Measurements from ENCODE around the gene YWHAB. TPM values are rescaled to one million over a fixed set of nuclear protein-coding genes. Genes with fewer than 3 reads are reported as not detected.

YWHAB gene
- total and polyA plus RNA-seq, 11 donors, result 32.2 to 160 (median 120) TPM

DNA sequence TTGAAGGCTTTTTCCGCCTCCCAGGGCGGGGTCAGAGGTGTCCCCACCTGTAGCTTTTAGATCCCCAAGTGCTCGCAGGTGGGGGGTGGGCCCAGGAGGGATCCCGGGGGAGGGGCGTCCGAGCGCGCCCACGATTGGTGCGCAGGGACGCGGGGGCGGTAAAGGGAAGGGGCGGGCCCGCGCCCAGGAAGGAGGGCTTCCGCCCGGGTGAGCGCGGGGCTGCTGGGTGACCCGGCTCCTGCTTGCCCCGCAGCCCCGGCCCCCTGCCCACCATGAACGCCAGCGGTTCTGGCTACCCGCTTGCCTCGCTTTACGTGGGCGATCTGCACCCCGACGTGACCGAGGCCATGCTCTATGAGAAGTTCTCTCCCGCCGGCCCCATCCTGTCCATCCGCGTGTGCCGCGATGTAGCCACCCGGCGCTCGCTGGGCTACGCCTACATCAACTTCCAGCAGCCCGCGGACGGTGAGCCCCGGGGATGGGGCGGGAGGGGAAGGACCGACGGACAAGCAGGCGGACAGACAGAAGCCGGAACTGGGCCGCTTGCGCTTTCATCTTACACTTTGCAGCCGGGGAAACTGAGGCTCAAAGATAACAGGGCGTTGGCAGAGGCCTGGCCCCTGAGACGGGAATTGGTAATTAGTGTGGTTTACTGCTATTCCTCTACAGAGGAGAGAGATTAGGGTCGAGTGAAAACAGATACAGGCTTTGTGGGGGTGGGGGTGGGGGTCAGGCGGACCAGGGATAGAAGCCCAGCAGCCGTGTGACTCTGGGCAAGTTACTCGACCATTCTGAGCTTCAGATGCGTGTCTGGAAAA is 24.6 kb downstream of the YWHAB start, which contains the start of gene PABPC1L:
Gene PABPC1L, plus strand, starts transcription at position 189 of the 818 bp plus-strand sequence. Its CDS starts 84 bp downstream, at position 273.
- intact Hi-C loops (cut with DNase I), result no loop called here
- Histone ChIP-seq H3K4me1 (peaks cover 0 to 19% (median 10%) of the 10 kb centered on the region in 12 donors), H3K36me3 (peaks cover 0 to 43% (median 37%) of the 10 kb centered on the region in 9 donors), H3K27ac (peak within 1 kb of the TSS in 1 of 12 donors; percentile 17), H3K9me3 (no peaks in the 10 kb centered on the region), H3K27me3 (no peaks in the 10 kb centered on the region), H3K4me3 (peak within 1 kb of the TSS; percentile 40 to 88 (median 66))
- peak; percentile 55 to 97 (median 91) for ATAC-seq
- peak; percentile 54 to 78 (median 69) for DNase-seq
- TF ChIP-seq, protein P1, sequence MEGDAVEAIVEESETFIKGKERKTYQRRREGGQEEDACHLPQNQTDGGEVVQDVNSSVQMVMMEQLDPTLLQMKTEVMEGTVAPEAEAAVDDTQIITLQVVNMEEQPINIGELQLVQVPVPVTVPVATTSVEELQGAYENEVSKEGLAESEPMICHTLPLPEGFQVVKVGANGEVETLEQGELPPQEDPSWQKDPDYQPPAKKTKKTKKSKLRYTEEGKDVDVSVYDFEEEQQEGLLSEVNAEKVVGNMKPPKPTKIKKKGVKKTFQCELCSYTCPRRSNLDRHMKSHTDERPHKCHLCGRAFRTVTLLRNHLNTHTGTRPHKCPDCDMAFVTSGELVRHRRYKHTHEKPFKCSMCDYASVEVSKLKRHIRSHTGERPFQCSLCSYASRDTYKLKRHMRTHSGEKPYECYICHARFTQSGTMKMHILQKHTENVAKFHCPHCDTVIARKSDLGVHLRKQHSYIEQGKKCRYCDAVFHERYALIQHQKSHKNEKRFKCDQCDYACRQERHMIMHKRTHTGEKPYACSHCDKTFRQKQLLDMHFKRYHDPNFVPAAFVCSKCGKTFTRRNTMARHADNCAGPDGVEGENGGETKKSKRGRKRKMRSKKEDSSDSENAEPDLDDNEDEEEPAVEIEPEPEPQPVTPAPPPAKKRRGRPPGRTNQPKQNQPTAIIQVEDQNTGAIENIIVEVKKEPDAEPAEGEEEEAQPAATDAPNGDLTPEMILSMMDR (IDR thresholded peaks at IDR 0.05), result no peak
- no peak for TF ChIP-seq POLR2A (IDR thresholded peaks at IDR 0.05)
- 2 to 7% (median 4%) methylated on average over 29 to 61 of the region's 61 CpGs for WGBS, 4 donors

DNA sequence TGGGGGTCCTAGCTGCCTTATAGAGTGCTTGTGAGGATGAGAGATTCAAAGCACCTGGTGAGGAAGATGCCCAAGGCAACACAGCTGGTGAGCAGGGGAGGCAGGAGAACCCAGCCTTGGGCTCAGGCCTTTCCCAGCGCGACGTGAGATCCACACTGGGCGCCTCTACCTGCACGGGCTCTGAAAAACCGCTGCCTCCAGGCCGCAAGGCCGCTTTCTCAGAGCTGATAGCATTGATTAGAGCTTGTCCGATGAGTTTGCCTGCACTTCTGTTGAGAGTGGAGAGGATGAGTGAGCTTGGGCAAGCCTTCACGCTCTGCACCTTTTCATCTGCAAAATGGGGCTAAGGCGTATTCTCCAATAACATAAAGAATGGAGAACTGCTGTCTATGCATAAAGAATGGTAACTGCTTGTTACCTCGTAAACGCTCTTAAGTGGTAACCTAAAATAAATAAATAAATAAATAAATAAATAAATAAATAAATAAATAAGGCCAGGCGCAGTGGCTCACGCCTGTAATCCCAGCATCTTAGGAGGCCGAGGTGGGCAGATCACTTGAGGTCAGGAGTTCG is 25.3 kb downstream of the YWHAB start:
- Histone ChIP-seq H3K9me3 (no peaks in the 10 kb centered on the region), H3K4me1 (peaks cover 0 to 19% (median 10%) of the 10 kb centered on the region in 12 donors), H3K27me3 (no peaks in the 10 kb centered on the region), H3K36me3 (peaks cover 0 to 36% (median 30%) of the 10 kb centered on the region in 9 donors), H3K4me3 (peak overlapping the region in 9 of 12 donors; percentile 48 to 88 (median 69)), H3K27ac (no peak overlapping the region)
- WGBS, 4 donors, result 64 to 79% (median 71%) methylated on average over 15 to 17 of the region's 17 CpGs
- intact Hi-C loops (cut with DNase I), result no loop called here
- ATAC-seq (no peak), DNase-seq (no peak)
- no peak for TF ChIP-seq POLR2A (IDR thresholded peaks at IDR 0.05)

DNA sequence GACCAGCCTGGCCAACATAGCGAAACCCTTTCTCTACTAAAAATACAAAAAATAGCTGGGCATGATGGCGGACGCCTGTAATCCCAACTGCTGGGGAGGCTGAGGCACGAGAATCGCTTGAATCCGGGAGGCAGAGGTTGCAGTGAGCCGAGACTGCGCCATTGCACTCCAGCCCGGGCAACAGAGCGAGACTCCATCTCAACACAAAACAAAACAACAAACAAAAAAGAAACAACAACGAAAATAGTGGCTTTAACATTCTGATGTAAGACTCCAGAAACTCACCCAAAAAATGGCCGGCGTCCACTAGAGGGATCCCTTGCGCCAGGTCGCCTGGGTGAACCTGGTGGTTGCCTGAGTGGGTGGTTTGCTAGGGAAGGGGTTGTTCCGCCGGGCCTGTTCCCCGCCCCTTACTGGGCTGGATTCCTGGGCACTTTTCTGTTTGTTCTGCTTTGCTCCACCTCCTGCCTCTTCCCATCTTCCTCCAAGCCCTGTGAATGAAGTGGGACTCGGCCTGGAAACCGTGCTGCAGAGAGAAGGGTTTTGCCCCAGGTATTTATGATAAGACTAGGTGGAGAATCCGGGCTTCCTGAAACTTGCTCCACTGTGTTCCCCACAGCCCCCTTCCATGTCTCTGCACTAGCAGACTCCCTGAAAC is 25.9 kb downstream of the YWHAB start:
- Histone ChIP-seq H3K9me3 (no peaks in the 10 kb centered on the region), H3K27ac (no peak overlapping the region), H3K36me3 (peaks cover 0 to 36% (median 24%) of the 10 kb centered on the region in 9 donors), H3K27me3 (no peaks in the 10 kb centered on the region), H3K4me1 (peaks cover 0 to 19% (median 10%) of the 10 kb centered on the region in 12 donors), H3K4me3 (no peak overlapping the region)
- DNase-seq (peak in 1 of 5 donors; percentile 29), ATAC-seq (no peak)
- no peak for TF ChIP-seq POLR2A (IDR thresholded peaks at IDR 0.05)
- TF ChIP-seq, protein P1 (IDR thresholded peaks at IDR 0.05), result peak in 7 of 12 donors; percentile 8 to 40 (median 23)
- intact Hi-C loops (cut with DNase I), result no loop called here
- WGBS, 4 donors, result 69 to 74% (median 72%) methylated on average over 21 of the region's 21 CpGs

DNA sequence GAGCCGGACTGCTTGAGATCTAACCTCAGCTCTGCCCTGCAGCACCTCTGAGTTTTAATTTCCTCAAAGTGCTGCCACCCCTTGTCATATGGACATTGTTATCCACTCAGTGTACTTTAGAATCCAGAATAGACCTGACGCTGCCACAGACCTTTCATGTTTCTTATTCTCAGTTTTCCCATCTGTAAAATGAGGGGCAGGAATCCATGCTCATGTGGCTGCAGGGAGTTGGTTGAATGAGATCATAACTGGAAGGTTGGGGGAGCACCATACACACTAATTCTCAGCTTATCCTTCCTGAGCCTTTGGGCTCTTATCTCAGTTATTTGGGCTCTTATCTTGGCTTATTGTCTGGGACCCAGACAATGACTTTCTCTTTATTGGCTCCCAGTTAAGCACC is 26.7 kb downstream of the YWHAB start:
- Histone ChIP-seq H3K4me1 (peaks cover 0 to 19% (median 10%) of the 10 kb centered on the region in 12 donors), H3K36me3 (peaks cover 0 to 30% (median 16%) of the 10 kb centered on the region in 9 donors), H3K27ac (no peak overlapping the region), H3K9me3 (no peaks in the 10 kb centered on the region), H3K27me3 (no peaks in the 10 kb centered on the region), H3K4me3 (no peak overlapping the region)
- no peak for DNase-seq
- TF ChIP-seq, protein P1 (IDR thresholded peaks at IDR 0.05), result no peak
- TF ChIP-seq POLR2A (IDR thresholded peaks at IDR 0.05), result no peak
- intact Hi-C loops (cut with DNase I), result no loop called here
- ATAC-seq, result no peak
- WGBS, 4 donors, result 93 to 100% (median 96%) methylated on average over 2 of the region's 2 CpGs

Data from heart left ventricle (tissue), 16 donors.